OCI-M2 (cell line): ENCODE measurements around the gene KHDRBS1.
"Not testable (repeated sequence)": the region's sequence is repeated elsewhere in the genome, so short reads cannot be mapped to it uniquely, and the experiment has no call there.

Source experiments
- DNase-seq: peaks from one replicate; lab custom pipeline; 2025; ENCODE audit not compliant: unreplicated experiment; lab: John Stamatoyannopoulos, UW

Gene KHDRBS1

DNA sequence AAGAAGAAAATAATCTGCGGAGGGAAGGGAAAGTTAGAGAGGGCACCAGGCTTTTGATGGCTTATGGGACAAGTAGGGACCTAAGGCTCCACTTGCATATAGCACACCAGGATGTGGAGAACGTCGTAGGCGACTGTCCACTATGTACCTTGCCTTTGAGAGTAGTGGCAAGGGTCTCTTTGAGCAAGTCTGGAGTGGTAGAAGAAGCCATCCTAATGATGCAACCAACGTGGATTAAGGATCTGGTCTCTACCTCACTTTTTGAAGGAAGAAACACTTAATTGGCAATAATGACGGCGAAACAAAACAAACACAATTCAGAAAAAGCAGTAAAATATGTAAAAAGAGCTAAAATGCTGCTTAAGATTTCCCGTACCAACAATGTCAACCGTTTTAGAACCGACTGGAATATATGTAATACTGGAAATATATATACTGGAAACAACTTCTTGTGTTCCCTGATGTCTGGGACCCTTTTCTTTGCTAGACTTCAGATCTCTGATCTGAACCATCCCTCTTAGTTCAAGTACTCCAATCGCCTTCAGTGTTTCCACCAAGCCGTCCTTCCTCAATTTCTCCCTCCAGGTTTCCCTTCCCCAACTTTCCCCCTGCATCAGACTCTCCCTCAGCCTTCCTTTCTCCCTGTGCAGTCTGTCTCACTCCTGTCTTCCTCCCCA lies 821 bp upstream of the KHDRBS1 start:
- DNase-seq = peak; percentile 70

GRCh38 chr1:32014199-32014947 lies 705 bp downstream of the KHDRBS1 start:
- no peak for DNase-seq

DNA sequence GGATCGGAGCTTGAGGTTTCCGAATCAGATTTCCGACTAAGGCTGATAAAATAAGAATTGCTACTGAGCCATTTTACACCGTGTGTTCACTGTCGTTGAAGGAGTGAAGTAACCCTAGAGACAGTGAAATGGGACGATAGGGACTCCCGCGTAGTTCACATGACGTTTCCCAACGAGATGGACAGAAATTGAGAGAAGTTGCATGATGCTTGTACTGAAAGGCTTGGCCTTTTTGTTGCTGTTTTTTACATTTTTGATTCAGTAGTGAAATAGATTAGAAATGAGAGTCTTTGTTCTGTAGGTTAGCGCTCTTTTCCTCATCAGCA lies 1.2 kb downstream of the KHDRBS1 start:
- no peak for DNase-seq

DNA sequence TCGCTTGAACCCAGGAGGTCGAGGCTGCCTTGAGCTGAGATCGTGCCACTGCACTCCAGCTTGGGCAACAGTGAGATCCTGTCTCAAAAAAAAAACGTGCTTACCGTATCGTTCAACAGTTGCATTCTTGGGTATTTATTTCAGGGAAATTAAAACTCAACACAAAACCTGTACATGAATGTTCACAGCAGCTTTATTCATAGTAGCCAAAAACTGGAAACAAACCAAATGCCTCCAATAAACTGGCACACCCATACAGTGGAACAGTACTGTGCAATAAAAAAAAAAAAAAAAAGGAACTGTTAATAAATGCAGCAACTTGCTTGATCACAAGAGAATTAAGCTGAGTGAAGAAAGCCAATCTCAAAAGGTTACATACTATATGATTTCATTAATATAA lies 6.7 kb downstream of the KHDRBS1 start:
- DNase-seq = no peak

DNA sequence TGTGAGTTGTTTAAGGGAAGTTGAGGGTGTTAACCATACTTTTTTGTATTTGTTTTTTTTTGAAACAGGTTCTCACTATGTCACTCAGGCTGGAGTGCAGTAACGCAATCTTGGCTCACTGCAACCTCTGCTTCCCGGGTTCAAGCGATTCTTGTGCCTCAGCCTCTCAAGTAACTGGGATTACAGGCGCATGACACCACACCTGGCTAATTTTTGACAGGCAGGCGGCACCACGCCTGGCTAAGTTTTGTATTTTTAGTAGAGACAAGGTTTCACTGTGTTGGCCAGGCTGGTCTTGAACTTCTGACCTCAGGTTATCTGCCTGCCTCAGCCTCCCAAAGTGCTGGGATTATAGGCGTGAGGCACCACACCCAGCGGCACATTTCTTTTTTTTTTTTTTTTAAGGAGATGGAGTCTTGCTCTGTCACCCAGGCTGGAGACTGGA lies 7.9 kb downstream of the KHDRBS1 start:
- DNase-seq = not testable (repeated sequence)

DNA sequence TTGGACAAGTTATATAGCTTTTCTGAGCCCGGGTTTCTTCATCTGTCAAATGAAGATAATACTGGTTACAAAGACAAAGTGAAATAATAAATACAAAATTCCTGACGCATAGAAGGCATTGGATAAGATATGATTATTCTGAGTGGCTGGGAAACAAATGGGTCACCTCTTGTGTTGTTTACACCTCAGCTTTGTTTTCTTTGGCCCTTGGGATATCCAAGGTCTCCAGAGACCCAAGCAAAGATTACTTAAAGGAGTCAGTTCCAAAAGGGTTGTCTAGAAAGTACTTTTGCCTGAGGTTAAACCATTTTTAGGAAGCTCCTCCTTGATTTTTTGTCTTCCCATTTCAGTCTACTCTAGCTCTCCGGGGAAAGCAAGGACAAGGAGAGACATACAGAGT lies 9.7 kb downstream of the KHDRBS1 start:
- no peak for DNase-seq

DNA sequence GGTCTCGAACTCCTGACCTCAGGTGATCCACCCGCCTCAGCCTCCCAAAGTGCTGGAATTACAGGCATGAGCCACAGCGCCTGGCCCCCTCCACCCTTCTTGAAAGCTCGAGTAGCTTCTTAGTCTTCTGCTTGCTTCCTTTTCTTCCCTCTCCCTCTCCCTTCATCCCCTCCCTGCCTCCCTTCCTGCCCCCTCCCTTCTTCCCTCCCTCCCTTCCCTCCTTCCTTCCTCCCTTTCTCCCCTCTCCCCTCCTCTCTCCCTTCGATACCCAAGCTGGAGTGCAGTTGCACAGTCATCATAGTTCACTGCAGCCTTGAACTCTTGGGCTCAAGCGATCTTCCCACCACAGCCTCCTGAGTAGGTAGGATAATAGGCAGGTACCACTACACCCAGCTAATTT lies 11.8 kb downstream of the KHDRBS1 start:
- no peak for DNase-seq

DNA sequence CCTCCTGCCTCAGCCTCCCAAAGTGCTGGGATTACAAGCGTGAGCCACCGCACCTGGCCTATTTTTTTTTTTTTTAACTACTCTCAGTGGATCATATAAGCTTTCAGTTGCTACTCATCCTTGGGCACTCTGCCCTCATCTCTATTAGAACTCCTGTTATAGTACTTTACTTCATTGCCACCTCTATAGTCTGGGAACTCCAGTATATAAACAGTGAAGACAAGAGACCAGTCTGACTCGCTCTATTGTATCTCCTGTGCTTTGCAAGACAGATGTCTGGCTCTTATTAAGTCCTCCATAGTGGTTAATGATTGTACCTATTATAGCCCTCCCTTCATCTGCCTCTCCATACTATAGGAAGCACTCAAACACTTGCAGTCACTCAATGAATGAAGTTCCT lies 15.1 kb downstream of the KHDRBS1 start:
- DNase-seq = no peak

GRCh38 chr1:32031578-32032274 lies 18.1 kb downstream of the KHDRBS1 start:
- DNase-seq = no peak

DNA sequence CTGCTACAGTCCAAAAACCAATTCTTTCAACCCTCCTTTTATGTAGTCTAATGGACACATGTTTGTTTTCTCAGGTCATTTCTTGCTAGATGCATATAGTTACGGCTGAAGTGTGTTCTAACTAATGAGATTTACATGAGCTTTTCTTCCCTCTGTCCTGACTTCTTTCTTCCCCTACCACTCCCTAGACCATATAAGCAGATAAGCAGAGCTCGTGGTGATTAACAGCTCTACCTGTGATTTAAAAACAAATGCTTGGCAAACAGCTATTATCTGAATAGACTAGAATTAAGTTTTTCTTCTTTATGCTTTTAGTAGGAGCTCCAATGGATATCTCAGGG lies 18.6 kb downstream of the KHDRBS1 start:
- DNase-seq = no peak

DNA sequence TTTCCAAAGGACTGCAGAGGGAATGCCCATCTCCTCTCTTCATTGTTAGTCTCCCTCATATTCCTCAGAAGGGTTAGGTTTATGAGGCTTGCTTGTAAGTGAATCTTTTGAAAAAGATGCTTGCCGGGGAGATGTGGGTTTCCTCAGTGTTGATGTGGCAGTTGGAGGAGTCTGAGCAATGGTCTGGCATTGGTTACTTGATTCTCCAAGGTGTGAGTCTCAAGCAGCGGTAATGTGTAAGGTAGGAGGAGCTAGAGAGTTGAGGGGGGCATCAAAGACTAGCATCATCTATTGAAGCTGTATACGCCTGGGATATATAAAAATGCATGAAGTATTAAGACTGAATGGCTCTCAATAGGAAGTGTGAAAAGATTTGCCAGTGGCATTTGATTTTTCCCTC lies 21.5 kb downstream of the KHDRBS1 start:
- DNase-seq = no peak

GRCh38 chr1:32040711-32041110 lies 27.0 kb downstream of the KHDRBS1 start:
- DNase-seq = no peak

- DNase-seq = no peak
Measured at GRCh38 chr1:32042330-32042729, 28.7 kb downstream of the KHDRBS1 start.

GRCh38 chr1:32044234-32044633 lies 30.6 kb downstream of the KHDRBS1 start:
- DNase-seq = no peak

- no peak for DNase-seq
Measured at GRCh38 chr1:32045772-32046171, 32.1 kb downstream of the KHDRBS1 start.

GRCh38 chr1:32047701-32048100 lies 34.0 kb downstream of the KHDRBS1 start:
- no peak for DNase-seq

DNA sequence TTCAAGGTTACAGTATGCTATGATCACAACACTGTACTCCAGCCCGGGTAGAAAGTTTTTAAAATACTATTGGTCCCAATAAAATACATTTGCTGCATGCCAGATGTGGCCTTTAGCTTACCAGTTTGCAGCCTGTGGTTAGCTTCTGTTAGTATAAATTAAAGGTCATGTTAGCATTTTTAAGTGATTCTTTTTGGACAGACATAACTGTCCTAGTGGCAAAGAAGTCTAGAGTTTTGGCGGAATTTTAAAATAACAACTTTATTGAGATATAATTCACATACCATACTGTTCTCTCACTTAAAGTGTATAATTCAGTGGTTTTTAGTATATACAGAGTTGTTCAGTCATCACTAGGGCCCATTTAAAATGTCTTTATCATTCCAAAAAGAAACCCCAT lies 34.8 kb downstream of the KHDRBS1 start:
- DNase-seq = no peak

DNA sequence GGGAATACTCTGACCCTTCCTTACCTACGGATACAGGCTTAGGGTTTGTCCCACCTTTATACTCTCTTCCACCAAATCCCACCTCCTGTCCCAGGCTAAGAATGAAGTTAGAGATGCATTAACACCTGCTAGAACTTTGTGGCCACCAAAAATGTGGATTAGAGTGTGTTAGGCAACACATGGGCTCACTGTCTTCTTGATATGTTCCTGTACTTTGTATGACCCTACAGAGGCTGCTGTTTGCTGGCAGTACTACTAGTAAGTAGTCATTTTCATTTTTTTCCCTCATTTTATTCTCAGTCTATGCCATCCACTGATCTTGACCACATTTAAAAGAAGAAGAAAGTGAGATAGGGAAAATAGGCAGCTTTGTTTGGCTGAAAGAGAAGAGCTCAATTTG lies 38.0 kb downstream of the KHDRBS1 start:
- no peak for DNase-seq

GRCh38 chr1:32052887-32053286 lies 39.2 kb downstream of the KHDRBS1 start:
- DNase-seq = no peak

DNA sequence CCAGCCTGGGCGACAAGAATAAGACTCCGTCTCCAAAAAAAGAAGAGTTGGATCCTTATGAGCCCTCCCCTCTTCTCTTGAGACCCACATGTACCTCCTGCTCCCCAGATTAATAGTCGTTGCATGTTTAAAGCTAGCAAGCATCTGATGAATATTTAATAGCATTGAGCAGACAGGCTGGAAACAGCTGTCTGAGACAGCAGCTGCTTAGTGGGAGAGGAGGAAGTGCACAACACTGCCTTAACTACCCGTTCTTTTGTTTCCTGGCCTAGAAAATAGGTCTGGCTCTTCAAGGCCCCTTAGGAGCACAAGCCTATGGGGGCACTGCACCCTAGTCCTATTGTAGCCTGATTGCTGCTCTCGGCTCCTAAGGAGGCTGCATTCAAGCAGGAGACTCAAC lies 41.7 kb downstream of the KHDRBS1 start:
- DNase-seq = no peak

GRCh38 chr1:32056598-32056997 lies 42.9 kb downstream of the KHDRBS1 start:
- no peak for DNase-seq

- DNase-seq = no peak
Measured at GRCh38 chr1:32060914-32061313, 47.2 kb downstream of the KHDRBS1 start.
